Panc1 (cell line): Measurements from ENCODE around the gene MGMT. TPM values are rescaled to one million over a fixed set of nuclear protein-coding genes. Genes with fewer than 3 reads are reported as not detected.

Experiments
- ATAC-seq: fragments of 200-7000 bp; cut with Tn5 transposase; 2 replicates; pipeline ENCODE4 v1.9.1; 2020; ENCODE audit warnings: mild to moderate bottlenecking, moderate library complexity
- BruUV-seq: library from RNA; stranded (reverse); fragments of 400-500 nt; replicated peaks from 2 replicates; lab custom pipeline; 2021; lab: Mats Ljungman, UMichigan
- CTCF ChIA-PET: fragments of 300-600 bp; sonication (Branson Sonifier 250); formaldehyde crosslinking; loops from one replicate; lab custom pipeline; 2022; ENCODE audit warnings: antibody characterized with exemption; lab: Charles Lee
- POLR2A ChIA-PET: fragments of 300-600 bp; sonication (Branson Sonifier 250); formaldehyde crosslinking; loops from one replicate; lab custom pipeline; 2022; ENCODE audit warnings: antibody characterized with exemption; lab: Charles Lee
- DNase-seq: peaks from one replicate; pipeline ENCODE4 v3.0.0-alpha.2; 2010; ENCODE audit warnings: low read depth, low spot score
- H3K27ac ChIP-seq: 2 replicates; pipeline ENCODE4 v1.5.1; 2011; ENCODE audit warnings: mild to moderate bottlenecking, low read length, inconsistent platforms
- H3K27me3 ChIP-seq: fragments of 200-500 bp; sonication (Bioruptor generic); 2 replicates; pipeline ENCODE4 v1.6.0; 2014; ENCODE audit warnings: low read length, inconsistent platforms; ENCODE audit not compliant: control insufficient read depth, insufficient read depth
- H3K36me3 ChIP-seq: fragments of 200-500 bp; sonication (Bioruptor generic); 2 replicates; pipeline ENCODE4 v1.5.1; 2014; ENCODE audit warnings: inconsistent platforms, mild to moderate bottlenecking, low read length, moderate library complexity; ENCODE audit not compliant: control insufficient read depth, insufficient read depth
- H3K4me1 ChIP-seq: 2 replicates; pipeline ENCODE4 v1.5.1; 2011; ENCODE audit warnings: inconsistent platforms, mild to moderate bottlenecking, low read length, moderate library complexity; ENCODE audit not compliant: control insufficient read depth, insufficient read depth
- H3K4me3 ChIP-seq, 2 experiments: 2 replicates each; pipeline ENCODE4 v1.5.1; 2011 to 2012; ENCODE audit warnings: low read depth in 2 of 2, low read length in 2 of 2, mild to moderate bottlenecking in 2 of 2, inconsistent platforms in 1 of 2, moderate library complexity in 1 of 2
- H3K9me3 ChIP-seq: fragments of 200-500 bp; sonication (Bioruptor generic); 2 replicates; pipeline ENCODE4 v1.5.1; 2014; ENCODE audit warnings: low read depth, mild to moderate bottlenecking, inconsistent platforms, low read length, moderate library complexity; ENCODE audit not compliant: control insufficient read depth, insufficient read depth
- POLR2AphosphoS5 ChIP-seq: IDR thresholded peaks from 2 replicates; pipeline ENCODE4 v1.6.1; 2012; ENCODE audit warnings: mild to moderate bottlenecking, low read depth, low read length, moderate library complexity
- REST ChIP-seq, 2 experiments: IDR thresholded peaks; 2 replicates each; pipeline ENCODE4 v1.6.1; 2011 to 2012; ENCODE audit warnings: low read depth in 2 of 2, control low read depth in 1 of 2, low read length in 1 of 2, mild to moderate bottlenecking in 1 of 2, moderate library complexity in 1 of 2; ENCODE audit not compliant: insufficient read depth in 1 of 2
- SIN3A ChIP-seq: IDR thresholded peaks from 2 replicates; pipeline ENCODE4 v1.6.1; 2012; ENCODE audit warnings: low read depth, mild to moderate bottlenecking, low read length, moderate library complexity, borderline replicate concordance; ENCODE audit not compliant: insufficient read depth
- TCF7L2 ChIP-seq: IDR thresholded peaks from 2 replicates; pipeline ENCODE4 v1.6.1; 2011; ENCODE audit warnings: mild to moderate bottlenecking, low read depth, low read length, inconsistent platforms
- in situ Hi-C: cut with HindIII; loops from 2 replicates; pipeline ENCODE4 v1.10.0; 2016; ENCODE audit warnings: low sequenced_read_pairs, low pct_unique_long_range_greater_than_20kb
- intact Hi-C: fragments of 100-400 bp; cut with micrococcal nuclease; formaldehyde crosslinking; loops from one replicate; pipeline ENCODE4 v1.10.0; 2022; ENCODE audit not compliant: unreplicated experiment
- total RNA-seq: library from RNA; stranded (reverse); gene quantifications from one replicate; pipeline ENCODE4 v1.2.1, GENCODE V29; 2021; ENCODE audit not compliant: unreplicated experiment
- TF ChIP-seq, protein P1 (sequence below): fragments of 450-650 bp; IDR thresholded peaks from 2 replicates; pipeline ENCODE4 v1.5.1; 2017; ENCODE audit warnings: mild to moderate bottlenecking

MGMT gene
- total RNA-seq, 1 experiment from 2014 or later, result 27.3 TPM

DNA sequence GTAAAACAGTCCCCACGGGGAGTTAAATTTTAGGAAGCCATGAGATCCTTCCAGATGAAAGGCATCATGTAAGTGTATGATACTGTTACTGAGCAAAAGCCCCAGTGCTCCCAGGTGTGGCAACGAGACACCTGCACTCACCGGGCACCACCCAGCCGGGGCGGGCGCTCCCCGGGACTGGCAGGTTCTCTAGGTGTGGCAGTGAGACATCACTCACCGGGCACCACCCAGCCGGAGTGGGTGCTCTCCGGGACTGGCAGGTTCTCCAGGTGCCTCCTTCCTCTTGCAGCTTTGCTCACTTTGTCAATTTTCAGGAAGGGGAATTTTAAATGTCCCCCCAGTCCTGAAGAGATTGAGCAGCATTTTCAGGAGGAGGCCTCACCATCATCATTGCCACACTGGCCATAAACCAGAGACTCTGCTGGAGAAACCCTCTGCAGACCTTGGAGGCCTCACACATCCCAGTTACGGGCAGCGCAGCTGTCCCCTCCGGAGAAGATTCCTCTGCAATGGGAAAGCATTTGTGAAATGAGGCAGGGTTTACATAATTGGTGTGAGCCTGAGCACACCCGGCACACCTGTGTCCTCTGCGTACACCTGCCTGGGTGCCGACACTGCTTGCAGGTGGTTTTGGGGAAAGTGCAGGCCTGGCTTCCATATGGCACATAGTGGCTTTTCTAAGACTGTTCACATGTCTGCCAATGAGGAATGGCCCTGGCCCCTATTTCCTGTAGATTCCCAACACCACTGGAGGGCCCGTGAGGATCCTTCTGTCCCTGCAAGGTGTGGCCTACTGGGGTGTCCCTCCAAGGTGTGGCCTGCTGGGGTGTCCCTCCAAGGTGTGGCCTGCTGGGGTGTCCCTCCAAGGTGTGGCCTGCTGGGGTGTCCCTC is 305.7 kb downstream of the MGMT start:
- no peaks in the 10 kb centered on the region for H3K9me3 ChIP-seq
- DNase-seq, result no peak
- H3K27ac ChIP-seq, result no peak overlapping the region
- TF ChIP-seq SIN3A (no peak), REST (IDR thresholded peaks at IDR 0.05; ENCODE audit: insufficient read depth in 1 of 2, low read depth in 2 of 2, low read length in 1 of 2) (no peak), POLR2AphosphoS5 (no peak), TCF7L2 (no peak)
- TF ChIP-seq, protein P1, sequence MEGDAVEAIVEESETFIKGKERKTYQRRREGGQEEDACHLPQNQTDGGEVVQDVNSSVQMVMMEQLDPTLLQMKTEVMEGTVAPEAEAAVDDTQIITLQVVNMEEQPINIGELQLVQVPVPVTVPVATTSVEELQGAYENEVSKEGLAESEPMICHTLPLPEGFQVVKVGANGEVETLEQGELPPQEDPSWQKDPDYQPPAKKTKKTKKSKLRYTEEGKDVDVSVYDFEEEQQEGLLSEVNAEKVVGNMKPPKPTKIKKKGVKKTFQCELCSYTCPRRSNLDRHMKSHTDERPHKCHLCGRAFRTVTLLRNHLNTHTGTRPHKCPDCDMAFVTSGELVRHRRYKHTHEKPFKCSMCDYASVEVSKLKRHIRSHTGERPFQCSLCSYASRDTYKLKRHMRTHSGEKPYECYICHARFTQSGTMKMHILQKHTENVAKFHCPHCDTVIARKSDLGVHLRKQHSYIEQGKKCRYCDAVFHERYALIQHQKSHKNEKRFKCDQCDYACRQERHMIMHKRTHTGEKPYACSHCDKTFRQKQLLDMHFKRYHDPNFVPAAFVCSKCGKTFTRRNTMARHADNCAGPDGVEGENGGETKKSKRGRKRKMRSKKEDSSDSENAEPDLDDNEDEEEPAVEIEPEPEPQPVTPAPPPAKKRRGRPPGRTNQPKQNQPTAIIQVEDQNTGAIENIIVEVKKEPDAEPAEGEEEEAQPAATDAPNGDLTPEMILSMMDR, result no peak
- no peaks in the 10 kb centered on the region for H3K27me3 ChIP-seq
- BruUV-seq, result no TSS peak
- ChIA-PET POLR2A (no interaction called here), CTCF (no interaction called here)
- no peak overlapping the region for H3K4me3 ChIP-seq
- ATAC-seq, result no peak
- H3K4me1 ChIP-seq, result no peaks in the 10 kb centered on the region
- no peaks in the 10 kb centered on the region for H3K36me3 ChIP-seq
- in situ Hi-C loops (no loop called here), intact Hi-C loops (no loop called here)

- Histone ChIP-seq H3K27me3 (no peaks in the 10 kb centered on the region), H3K4me3 (no peak overlapping the region), H3K4me1 (no peaks in the 10 kb centered on the region), H3K27ac (no peak overlapping the region), H3K36me3 (no peaks in the 10 kb centered on the region), H3K9me3 (no peaks in the 10 kb centered on the region)
- intact Hi-C loops (no loop called here), in situ Hi-C loops (no loop called here)
- no TSS peak for BruUV-seq
- TF ChIP-seq SIN3A (no peak), REST (IDR thresholded peaks at IDR 0.05; ENCODE audit: insufficient read depth in 1 of 2, low read depth in 2 of 2, low read length in 1 of 2) (no peak), POLR2AphosphoS5 (no peak), TCF7L2 (no peak)
- TF ChIP-seq, protein P1, result no peak
- no peak for ATAC-seq
- POLR2A ChIA-PET, result no interaction called here
- CTCF ChIA-PET, result no interaction called here
- no peak for DNase-seq
Measured at GRCh38 chr10:129773359-129773990, 306.4 kb downstream of the MGMT start.
